Ovary (tissue), 3 donors: ENCODE measurements around the gene TMEM272.

Experiments
- POLR2A ChIP-seq: fragments of 450-650 bp; IDR thresholded peaks from one replicate; pipeline ENCODE4 v1.6.1; 2017; ENCODE audit warnings: antibody characterized with exemption, mild to moderate bottlenecking, moderate library complexity
- TF ChIP-seq, protein P1 (sequence below), 3 donors: fragments of 450-650 bp in 2 of 3; fragments of 200-600 bp in 1 of 3; IDR thresholded peaks; one replicate each; pipeline versions ENCODE4 v1.5.1 to v1.8.0; 2016 to 2022; ENCODE audit warnings: antibody characterized with exemption in 3 of 3, mild to moderate bottlenecking in 1 of 3
- donor health status: DM: no; HTN: no; CAD: no.

DNA sequence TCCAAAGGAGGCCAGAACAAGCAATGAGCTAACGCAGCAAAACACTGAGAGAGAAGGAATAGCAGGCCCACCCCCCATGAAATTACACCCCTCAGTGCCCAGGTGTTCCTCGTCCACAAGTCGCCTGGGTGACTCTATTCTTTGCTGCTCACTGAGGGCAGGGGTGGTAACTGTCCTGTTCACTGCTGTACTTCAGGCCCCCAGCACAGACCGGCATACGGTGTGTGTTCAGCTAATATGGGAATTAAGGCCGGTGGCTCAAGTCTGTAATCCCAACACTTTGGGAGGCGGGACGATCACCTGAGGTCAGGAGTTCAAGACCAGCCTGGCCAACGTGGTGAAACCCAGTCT is 72.9 kb downstream of the TMEM272 start:
- TF ChIP-seq, protein P1, sequence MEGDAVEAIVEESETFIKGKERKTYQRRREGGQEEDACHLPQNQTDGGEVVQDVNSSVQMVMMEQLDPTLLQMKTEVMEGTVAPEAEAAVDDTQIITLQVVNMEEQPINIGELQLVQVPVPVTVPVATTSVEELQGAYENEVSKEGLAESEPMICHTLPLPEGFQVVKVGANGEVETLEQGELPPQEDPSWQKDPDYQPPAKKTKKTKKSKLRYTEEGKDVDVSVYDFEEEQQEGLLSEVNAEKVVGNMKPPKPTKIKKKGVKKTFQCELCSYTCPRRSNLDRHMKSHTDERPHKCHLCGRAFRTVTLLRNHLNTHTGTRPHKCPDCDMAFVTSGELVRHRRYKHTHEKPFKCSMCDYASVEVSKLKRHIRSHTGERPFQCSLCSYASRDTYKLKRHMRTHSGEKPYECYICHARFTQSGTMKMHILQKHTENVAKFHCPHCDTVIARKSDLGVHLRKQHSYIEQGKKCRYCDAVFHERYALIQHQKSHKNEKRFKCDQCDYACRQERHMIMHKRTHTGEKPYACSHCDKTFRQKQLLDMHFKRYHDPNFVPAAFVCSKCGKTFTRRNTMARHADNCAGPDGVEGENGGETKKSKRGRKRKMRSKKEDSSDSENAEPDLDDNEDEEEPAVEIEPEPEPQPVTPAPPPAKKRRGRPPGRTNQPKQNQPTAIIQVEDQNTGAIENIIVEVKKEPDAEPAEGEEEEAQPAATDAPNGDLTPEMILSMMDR (IDR thresholded peaks at IDR 0.05), result no peak
- TF ChIP-seq POLR2A, result no peak
